ENCODE data around the gene FHOD1.

FHOD1 gene

DNA sequence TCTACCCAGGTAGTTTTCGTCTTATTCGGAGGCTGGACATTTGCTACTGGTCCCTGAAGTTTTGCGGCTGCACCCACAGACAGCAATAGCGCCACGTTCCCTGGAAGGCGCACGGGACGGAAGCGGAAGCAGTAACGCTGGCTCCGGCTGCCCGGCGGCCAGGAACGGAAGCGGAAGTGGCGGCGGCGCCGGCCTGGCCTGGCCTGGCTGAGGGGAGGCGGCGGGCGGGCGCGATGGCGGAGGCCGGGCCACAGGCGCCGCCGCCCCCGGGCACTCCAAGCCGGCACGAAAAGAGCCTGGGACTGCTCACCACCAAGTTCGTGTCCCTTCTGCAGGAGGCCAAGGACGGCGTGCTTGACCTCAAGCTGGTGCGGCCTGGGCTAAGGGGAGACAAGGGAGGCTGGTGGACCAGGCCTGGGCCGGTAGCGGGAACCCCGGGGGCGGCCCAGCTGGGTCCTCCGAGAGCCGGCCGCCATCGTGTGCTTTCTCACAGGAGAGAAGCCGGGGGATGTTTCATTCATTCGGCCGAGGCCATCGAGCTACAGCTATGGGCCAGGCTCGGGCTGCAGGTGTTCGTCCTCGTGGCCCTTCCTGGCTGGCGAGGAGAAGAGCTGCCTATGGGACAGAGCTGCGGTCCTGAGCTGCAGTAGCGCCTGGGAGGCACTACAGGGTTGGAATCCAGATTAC, 55.1 kb downstream of the FHOD1 start, which contains the start of gene E2F4:
TSS of gene E2F4 (plus strand) at position 161 of the 687 bp plus-strand sequence. CDS start at position 234, 73 bp downstream.
- DNase-seq, result peak; percentile 33 to 94 (median 88)

DNA sequence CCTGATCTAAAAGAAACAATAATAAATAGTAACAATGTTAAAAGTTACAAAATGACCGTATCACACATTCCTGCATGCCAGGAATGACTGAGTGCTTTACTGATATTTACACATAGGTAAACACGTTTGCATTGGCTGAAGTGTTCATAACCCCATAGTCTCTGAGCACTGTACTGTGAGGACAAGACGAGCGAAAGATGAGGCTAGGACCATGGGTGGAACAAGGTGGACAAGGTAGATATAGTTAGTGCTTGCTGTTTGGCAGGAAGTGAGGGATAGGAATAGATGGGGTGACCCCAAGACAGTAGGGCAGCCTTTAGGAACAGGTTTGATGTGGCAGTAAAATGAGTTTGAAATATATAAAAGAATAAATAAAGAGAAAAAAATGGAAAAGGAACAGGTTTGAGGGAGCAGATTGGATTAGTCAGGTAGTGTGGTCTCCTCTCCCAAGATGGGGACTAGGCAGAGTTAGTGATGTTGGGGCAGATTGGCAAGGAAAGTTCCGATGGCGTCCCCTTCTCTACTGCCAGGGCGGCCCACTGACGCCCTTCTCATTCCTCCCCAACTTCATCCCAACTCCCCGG, 55.8 kb downstream of the FHOD1 start:
- no peak for DNase-seq

DNA sequence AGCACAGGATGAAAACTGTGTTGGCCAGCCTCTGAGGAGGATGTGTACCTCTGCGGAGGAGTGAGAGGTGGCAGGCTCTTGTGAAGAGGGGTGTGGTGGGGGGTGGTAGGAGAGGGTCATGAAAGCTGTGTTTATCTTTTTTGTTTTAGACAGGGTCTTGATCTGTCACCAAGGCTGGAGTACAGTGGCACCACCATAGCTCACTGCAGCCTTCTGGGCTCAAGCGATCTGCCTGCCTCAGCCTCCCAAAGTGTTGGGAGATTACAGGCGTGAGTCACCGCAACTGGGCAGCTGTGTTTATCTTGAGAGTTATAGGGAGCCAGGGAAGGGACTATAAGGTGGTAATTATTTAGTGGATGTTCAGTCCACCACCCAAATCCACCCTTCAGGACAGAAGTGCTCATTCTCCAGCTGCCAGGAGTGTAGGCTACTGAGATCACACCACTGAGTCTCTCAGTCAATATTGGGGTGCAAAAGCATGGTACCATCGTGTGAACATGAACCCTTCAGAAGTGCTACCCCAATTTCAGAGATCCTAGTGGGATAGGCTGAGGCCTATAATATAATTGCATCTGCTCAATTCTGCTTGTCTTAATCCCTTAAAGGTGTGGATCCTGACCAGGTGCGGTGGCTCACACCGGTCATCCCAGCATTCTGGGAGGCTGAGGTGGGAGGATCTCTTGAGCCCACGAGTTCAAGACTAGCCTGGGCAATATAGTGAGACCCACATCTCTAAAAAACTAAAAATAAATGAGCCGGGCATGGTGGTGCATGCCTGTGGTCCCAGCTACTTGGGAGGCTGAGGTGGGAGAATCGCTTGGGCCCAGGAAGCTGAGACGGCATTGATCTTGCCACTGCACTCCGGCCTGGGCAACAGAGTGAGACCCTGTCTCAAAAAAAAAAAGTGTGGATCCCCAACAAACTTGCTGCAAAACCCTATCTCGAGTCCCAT, 56.6 kb downstream of the FHOD1 start:
- DNase-seq, result no peak

DNA sequence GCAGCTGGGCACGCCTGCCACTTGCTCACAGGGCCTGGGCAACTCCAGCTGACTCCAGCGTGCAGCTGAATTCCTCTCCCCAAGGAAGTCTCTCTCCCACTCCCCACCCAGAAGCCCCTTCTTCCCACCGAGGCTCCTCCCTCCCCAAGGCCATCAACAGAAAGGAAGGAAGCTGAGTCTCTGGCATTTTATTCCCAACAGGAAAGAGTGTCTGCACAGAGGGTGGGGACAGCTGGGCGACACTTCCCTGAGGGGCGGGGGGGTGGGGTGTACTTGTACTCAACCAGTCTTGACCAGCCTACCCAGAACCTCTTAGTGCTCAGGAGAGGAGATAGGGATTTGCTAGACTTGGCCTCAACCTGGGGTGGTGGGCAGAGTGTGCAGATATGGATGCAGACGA, 57.2 kb downstream of the FHOD1 start, which contains the start of gene EXOC3L1:
TSS of gene EXOC3L1 (minus strand) at position 96 of the 400 bp plus-strand sequence. CDS start 460 bp downstream, outside the sequence.
- DNase-seq, result no peak

DNA sequence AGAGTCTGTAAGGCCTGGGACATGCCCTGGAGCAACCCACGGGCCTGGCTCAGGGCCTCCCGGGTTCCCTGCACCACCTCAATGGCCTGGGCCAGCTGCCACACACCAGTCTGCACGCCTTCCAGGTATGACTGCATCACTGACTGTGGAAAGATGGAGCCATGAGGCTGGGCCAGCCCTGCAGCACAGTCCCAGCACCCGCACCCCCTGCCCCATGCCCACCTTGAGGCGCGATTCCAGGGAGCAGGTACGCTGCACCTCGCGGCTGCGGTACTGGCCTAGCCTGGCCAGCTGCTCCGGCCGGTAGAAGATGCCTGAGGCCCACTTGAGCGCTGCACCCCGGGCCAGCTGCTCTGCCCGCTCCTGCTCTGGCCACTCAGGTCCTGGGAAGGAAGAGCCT, 58.5 kb downstream of the FHOD1 start:
- no peak for DNase-seq

DNA sequence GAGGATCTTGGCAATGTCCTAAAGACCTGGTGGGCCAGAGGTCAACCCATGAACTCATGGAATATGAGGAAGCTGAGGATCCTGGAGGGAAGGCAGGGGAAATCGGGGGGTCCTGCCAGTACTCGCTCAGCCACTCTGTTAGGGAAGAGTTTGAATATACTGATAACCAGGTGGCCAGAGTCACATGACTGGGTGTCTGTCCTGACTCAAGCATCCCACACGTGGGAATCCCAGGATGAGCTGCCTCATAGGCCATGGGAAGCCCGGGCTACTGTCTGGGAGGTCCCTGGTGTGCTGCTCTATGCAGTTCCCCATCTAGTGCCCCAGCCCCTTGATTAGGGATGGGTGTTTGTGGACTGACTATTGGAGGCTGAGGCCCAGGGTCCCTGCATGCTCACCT, 59.0 kb downstream of the FHOD1 start:
- DNase-seq, result no peak

DNA sequence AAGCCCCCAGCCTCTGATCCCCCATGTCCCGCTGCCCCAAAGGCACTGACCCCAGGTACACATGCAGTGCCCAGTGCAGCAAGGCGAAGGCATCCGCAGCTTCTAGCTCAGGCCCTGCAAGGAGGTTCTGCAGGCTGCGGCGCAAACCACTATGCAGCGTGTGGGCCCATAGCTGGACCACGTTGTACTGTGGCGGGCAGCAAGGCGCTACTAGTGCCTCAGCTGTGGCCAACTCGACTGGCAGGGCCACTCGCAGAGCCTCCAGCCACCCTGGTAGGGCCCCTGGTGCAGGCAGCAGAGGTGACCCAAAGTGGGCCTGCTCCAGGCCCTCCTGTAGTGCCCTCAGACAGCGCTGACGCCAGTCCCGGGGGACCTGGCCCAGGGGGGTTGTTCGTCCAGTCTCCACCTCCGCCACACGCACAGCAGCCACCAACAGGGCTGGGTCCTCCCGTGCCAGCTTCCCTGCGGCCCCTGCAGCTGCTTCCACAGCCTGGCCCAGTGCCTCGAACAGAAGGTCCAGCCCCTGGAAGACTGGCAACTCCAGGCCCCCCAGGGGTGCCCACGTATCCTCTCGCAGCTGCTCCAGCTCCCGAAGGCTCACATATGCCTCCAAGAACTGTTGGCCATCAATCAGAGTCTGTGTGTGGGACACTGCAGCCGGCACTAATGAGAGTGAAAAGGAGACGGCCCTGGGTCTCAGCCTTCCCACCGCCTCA, 59.9 kb downstream of the FHOD1 start:
- DNase-seq, result no peak

DNA sequence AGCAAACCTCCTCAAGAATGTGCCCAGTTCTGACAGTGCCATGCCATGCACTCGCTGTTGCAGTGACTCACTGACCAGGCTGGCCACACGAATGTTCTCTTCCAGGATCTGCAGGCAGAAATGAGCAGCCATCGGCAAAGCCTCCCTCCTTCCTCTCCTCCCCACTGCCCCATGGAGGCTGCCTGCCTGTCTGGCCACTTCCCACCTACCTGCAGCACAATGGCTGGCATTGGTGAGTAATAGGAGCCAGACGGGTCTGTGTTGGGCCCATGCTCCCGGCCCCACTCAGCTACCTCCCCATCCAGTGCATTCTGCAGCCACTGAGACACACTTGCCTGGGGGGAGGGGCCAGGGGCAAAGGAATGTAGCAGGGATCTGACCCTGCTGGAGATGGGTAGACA, 60.7 kb downstream of the FHOD1 start:
- no peak for DNase-seq

DNA sequence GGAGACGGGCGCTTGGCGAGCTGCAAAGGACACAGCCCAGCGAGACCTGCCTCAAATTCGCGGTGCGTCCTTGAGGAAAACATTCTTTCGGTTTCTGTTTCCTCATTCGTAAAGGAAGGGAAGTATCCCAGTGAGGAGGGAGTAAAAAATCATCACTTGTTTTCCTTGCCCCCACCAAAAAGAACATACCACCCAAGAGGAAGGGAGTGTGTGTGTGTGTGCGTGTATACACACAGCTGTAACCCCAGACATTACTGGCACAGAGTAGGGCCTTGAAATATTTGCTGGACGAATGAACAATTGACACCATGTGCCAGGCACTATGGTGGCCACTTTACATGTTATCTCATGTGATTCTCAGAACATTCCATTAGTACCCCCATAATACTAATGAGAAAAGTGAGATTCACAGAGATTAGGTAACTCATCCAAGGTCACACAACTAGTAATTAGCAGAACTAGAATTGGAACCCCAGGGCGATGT, 61.6 kb downstream of the FHOD1 start:
- DNase-seq, result no peak

DNA sequence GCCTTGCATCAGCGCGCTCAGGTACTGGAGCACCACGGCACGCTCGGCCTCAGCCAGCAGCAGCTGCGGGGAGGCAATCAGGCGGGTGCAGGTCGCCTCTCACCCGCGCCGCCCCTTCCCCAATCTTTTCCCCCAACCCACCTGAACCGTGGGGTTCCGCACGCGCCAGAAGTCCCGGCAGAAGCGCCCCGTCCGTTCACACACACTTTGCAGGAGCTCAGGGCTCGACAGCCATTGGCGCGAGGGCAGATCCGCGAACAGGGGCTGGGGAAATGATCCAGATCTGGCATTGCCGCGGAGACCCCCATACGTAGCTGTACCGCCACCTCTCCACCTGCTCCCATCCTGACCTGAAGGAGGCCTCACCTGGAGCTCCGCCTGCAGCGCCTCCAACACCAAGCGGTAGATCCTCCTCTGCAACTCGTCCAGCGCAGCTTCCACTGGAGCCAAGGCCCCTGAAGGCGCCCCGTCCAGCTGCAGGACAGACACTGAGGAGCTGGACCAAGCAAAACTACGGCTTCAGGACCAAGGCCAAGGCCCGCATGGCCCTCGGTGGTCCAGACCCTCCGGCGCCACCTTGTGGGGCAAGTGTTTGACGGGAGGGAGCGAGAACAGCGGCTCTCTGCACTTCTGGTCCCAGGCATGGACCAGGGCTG, 62.2 kb downstream of the FHOD1 start:
- DNase-seq, result peak; percentile 5 to 88 (median 67)

DNA sequence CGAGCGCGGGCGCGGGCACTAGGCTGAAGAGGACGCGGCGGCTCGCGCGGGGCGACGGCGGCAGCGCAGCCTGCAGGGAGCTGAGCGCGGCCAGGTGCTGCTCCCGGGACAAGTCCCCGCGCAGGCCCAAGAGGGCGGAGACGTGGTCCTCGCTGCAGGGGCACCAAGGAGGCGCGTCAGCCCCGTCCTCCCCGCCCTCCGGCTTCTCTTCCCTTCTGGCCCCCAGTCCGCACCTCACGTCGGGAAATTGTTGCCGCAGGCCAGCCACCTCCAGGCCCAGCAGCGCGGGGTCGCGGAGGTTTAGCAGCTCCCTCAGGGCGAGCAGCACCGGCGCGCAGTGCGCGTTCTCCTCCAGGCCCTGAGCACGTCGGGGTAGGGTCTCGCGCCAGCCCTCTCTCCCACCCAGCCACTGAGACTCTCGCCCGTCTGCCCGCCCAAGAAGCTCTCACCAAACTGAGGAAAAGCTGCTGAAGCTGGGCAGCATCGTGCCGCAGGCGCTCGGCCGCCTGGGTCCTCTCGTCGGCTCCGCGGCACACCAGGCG, 62.8 kb downstream of the FHOD1 start:
- peak in 4 of 51 donors; percentile 26 to 62 (median 43) for DNase-seq

DNA sequence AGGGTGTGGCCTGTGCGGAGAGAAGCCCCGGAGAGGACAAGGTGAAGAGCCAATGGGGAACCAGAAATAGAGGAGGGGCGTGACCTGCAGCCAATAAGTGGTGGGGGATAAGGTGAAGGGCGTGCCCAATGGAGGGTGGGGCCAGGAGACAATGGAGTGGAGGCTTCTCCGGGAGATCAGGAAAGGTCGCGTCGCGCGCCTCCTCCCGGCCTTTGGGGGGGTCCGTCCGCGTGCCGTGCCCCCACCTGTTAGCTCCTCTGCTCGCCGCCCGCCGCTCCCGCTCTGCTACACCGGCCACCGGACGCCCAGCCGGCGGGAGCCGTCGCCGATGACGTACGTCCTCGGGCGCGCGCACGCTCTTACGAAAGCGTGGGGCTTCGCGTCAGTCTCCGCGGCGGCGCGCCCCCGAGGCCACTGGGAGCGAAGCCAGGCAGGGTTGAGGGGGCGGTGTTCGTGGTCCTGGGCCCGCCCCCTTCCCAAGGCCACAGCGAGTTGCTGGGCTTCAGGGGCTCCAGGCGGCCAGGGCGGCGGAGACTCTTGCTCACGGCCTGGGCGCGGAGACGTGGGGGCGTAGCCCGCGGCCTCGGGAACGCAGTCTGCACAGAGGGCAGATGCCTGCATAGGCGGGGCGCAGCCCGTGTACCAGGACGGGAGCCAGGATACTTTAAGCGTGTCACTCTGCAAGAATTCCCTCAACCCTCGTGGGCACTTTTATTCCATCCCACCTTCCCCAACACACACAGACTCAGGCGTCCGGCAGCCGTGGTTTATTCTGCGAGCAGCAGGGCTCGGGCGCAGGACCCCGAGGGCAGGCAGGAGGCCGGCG, 63.4 kb downstream of the FHOD1 start, which contains the start of gene MATCAP1:
TSS of gene MATCAP1 (minus strand) at position 337 of the 826 bp plus-strand sequence. CDS start 3,353 bp downstream, outside the sequence.
- DNase-seq, result peak; percentile 76 to 98 (median 92)

DNA sequence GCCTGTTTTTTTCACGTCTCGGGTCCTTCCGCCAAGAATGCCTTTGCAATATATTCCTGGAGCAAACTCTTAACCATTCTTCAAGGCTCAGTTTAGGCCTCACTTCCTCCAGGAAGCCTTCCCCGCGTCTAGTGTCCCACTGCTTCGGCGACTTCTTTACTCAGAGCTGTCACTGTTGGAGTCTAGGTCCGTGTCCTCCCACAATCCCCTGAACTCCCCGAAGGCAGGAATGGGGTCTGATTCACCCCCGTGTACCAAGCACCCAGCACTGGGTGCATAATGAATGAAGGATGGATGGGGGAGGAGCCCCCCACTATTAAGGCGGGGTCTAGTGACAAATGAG, 64.0 kb downstream of the FHOD1 start:
- DNase-seq, result no peak

DNA sequence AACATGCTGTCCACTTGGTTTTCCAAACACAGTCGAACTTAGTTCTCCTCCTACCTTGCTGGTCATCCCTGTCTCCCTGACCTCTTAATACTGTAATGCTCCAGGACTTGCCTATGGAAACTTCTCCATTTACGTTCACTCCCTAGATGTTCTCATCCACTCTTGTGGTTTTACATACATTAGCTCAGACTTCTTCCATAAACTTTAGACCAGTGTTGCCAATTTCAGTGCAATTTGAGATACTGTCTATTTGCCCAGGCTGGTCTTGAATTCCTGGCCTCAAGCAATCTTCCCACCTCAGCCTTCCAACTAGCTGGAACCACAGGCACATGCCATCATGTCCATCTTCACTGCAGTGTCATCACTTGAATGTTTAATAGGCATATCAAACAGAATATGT, 65.0 kb downstream of the FHOD1 start:
- DNase-seq, result no peak

DNA sequence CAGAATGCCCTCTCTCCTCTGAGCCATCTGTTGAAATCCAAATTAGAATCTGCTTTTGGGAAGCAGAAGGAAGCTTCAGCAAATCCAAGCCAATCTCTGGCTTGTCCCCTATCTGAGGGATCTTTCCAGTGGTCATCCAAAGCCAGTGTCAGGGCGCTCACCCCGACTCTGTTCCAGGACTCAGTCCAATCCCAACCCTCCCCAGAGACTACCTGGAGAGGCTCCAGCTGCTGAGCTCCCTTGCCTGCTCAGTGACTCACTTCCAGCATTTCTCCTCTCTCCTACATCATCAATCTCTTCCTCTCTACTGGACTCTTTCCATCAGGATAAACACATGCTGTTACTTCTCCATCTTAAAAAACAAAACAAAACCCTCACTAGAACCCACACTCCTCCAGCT, 65.9 kb downstream of the FHOD1 start:
- DNase-seq, result peak in 5 of 51 donors; percentile 11 to 36 (median 13)

DNA sequence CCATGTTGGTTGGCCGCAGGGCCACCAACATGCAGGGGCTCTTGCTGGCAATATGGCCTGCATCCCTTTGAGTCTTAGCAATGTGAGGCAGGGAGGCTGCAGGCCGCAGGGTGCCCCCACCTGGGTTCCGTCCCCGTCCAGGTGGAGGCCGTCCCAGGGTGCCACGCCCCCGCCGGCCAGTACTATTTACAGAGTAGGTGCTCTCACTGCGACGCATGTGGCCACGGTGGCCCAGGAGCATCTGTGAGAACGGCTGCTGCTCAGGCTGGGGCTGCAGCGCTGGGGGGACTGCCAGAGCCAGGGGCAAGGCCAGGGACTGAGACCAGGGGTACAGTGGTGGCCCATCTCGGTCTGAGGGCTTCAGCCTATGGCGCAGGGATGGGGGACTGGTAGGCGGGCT, 67.1 kb downstream of the FHOD1 start:
- DNase-seq, result no peak

DNA sequence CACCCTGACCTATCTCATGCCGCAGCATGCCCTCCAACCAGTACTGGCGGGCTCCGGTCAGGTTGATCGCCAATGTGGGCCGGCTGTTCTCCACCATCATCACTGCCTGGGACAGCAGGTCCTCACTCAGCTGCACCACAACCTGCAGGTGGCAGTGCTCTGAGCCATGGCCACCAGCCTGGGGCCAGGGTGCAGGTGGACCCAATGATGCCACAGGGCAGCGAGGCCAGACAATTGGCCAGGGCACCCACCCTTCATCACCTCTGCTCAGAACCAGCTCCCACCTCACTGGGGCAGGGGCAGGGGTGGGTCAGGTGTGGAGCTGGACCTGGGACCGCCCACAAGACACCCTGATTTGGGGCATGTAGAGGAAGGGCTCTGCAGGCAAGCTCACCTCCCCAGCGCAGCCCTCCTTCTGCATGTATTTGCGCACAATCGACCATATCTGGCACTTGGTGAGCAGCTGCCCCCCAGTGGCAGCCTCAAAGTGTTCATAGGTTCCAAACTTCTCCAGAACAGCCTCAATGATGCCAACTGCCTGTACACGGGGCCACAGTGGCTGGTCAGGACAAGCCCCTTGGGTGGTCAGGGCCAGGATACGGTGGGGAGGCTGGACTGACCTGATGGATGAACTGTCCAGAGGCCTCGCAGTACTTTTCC, 67.7 kb downstream of the FHOD1 start:
- DNase-seq, result no peak
